GM21423 (cell line): ENCODE measurements around the gene GRK5.
"Not testable (repeated sequence)": the region's sequence is repeated elsewhere in the genome, so short reads cannot be mapped to it uniquely, and the experiment has no call there.

Source experiments
- ATAC-seq: cut with Tn5 transposase; IDR thresholded peaks from one replicate; pipeline ENCODE4 v1.9.1; 2021; ENCODE audit warnings: mild to moderate bottlenecking, moderate library complexity; ENCODE audit not compliant: unreplicated experiment

GRK5 gene

DNA sequence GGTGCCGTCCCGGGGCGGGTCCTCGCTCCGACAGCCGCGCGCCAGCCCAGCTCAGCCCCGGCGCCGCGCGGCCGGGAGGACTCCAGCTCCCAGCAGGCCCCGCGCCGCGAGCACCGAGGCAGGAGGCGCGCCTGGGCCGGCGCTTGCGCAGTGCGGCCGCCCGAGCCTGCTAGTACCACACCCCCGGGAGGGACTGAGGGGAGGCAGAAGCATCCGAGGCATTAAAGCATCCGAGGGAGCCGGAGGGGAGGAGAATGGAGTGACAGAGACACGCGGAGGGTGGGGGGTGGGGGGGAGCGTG is at the start of gene GRK5:
GRK5 (plus strand) TSS at position 206 of the 301 bp plus-strand sequence. CDS start 347 bp downstream, outside the sequence.
- peak; percentile 72 for ATAC-seq

DNA sequence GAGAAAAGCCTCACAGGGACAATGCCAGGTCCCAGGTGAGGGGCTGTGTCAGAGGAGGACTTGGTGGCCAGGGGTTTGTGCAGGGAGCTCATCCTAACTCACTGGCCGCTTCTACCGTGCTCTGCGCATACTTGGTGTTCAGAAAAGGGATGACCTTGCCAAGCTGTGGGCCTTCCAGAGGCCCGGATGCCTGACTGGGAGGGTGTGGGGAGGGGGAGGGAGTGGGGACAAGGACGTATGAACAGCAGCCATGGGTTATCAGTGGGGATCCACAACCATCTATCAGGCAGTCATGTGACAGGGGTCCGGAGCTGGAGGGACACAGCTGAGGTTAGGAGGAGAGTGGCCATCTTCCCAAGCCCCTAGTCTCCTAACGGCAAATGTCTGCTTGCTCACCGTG is 48.0 kb upstream of the GRK5 start:
- no peak for ATAC-seq

DNA sequence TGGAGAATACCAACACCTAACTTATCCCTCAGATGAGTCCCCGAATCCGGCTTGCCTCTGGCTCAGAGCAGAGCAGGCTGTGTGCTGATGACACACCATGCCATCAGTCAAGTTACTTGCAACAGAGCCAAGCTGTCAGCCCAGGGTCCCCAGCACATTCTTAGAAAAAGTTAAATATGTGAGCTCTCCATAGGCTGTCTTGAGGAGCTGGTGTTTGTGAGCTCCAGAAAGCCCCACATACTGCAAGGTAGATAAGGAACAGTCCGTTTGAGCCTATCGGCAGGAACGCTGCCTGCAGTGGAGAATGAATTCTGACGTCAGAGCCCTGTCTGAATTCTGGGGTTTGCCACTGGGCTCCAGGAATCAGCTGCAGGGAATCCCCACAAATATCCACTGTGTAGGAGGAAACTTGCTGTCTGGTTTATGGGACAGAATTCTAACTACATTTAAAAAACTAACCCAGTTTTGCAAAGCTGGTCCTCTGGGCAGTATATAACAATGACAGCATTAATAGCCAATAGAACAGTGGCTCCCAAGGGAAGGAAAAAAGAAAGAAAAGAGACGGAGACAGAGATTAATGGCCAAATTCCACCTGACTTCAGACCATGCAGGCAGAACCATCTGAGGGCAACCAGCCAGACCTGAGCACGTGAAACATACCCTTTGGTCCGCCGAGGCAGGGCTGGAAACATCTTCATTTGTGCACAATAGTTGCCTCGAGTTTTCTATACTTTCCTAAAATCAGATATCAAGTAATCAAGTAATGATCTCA is 45.5 kb upstream of the GRK5 start:
- ATAC-seq = no peak

DNA sequence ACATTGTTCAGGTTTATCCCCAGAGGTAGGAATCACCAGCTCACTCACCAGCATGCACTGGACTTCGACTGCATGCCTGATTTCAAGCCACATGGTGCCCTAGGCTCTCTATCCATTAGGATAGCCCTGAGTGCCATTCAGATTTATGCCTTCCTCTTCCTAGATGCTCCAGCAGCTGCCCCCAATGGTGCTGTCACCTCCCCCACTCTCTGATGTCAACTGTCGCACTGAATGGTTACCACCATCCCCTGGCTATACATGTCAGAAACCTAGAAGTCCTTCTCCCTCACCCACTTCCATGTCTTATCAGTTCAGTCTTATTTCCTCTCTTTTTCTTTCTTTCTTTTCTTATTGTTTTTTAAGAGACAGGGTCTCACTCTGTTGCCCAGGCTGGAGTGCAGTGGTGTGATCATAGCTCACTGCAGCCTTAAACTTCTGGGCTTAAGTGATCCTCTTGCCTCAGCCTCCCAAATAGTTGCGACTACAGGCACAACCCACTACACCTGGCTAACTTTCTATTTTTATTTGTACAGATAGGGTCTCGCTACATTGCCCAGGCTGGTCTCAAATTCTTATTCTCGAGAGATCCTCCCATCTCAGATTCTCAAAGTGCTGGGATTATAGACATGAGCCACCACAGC is 44.8 kb upstream of the GRK5 start:
- ATAC-seq = no peak

DNA sequence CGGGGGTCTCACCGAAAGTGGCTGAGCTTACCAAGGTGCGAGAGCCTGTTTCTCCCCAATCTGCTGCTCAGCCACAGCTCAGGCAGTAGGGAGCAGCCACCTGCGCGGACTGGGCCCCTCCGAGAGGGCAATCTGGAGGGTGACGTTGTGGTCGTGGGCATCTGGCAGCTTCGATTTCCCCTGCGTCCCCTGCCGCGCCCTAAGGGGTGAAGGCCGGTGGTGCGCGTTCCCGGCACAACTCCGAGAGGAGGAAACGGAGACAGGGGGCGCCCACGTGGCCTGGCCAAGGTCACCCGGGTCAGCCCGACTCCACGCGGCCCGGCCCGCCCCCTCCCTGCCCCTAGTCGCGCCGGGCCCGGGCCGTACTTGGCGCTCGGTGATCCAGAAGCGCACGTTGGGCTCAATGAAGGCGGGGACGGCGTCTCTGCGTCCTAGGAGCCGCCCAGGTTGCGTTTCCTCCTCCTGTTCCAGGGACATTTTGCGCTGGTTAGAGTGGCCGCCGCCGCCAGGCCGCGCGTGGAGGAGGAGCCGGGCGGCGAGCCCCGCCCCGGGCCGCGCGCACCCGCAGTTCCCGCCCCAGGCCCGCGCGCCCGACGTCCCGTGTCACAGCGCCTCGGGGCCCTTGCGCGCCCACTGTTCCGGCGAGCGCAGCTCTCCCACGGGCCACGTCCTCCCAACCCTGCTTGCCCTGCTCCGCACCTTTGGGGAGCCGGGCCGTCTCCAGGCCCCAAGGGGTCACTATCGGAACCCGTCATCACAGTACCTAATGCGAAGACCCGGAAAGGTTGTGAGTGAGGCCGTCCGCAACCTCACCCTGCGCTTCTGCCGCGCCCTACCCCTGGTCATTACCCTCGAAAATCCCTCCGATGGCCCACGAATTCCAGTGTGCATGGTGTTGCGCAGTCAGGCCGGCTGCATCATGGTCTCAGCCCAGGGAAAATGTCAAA is 41.9 kb upstream of the GRK5 start, which contains the start of gene SFXN4:
SFXN4 (minus strand) TSS at position 544 of the 947 bp plus-strand sequence; CDS start at position 477, 67 bp downstream.
- ATAC-seq = peak; percentile 93

DNA sequence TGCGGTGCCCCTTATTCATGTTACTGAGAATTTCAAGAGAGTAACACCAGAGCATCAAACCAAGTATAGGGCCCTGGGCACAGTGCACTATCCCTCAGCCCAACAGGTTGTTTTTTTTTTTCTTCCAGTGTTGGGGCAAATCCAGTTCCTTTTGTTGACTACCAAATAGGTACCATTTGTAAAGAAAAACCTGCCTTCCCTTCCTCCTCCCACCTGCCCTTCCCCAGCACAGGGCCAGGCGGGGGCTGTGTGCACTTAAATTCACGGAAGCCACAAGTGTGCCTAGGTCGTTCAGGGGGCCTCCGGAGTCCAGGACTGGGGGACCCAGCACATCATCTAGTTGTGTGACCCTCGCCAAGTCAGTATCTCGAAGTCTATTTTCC is 41.3 kb upstream of the GRK5 start:
- ATAC-seq = no peak

DNA sequence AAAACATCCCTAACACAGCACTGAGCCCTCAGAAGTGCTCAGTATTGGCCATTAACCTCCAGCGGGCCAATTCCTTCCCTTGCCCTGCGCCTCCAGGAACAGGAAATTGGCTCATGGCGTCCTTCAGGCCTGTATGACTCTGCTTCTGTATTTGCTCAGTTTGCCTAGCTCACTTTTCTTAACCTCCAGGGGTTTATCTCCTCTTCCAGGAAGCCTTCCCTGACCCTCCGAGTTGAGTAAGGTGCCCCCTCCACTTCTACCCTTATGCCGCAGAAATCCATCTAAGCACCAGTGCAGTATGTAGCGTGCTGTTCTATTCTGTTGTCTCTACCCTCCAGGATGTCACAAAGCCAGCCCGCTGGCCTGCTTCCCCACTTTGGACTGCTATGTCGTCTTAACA is 40.8 kb upstream of the GRK5 start:
- ATAC-seq = no peak

DNA sequence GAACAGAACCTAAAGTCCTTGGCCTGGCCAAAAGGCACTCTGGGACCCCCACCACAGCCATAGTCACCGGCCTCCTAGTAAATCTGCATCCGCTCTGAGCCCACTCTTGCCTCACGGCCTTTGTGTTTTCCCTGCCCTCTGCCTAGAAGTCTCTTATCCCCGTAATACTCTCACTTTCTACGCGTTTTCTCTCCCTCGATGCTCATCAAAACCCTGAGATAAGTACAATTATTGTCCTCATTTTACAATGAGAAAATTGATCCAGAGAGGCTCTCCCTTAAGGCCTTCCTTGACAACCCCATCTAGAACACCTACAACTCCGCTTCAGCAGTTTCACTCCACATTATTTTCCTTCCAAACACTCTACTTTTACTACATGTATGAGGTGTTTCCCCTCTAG is 40.3 kb upstream of the GRK5 start:
- no peak for ATAC-seq

DNA sequence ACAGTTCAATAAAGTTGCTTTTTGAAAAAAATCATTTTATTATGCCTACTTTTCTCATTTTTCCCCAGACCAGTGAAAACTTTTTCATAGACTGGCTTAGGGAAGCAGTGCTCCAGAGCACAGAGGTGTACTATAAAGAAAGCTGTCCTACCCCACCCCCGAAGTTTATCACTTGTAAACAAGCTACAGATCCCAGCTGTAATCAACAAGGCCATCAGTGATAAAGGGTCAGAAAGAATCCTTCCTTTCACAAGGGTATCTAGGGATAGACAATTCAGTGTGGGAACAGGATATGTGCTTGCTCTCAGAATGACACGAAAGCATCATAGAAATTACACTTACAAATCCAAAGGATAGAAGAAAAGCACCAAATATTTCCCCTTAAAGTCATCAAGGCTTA is 33.3 kb upstream of the GRK5 start:
- no peak for ATAC-seq

DNA sequence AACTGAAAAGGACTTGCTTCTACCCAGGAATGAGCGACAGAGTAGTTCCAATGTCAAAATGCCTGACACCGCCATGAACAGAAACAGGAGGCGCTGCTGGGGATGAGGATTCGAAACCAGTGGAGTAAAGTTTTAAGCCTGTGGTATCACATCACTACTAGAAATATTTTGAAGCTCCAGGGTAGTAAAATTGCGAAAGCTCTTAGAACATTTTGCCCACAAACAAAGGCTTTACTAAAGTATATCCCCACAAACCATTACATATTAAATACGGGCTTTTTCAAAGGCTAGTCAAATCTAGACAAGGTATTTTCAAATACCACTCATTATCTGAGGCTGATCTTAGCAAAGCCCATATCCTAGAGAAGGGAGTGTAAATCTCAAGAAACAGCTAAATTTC is 31.2 kb upstream of the GRK5 start:
- no peak for ATAC-seq

DNA sequence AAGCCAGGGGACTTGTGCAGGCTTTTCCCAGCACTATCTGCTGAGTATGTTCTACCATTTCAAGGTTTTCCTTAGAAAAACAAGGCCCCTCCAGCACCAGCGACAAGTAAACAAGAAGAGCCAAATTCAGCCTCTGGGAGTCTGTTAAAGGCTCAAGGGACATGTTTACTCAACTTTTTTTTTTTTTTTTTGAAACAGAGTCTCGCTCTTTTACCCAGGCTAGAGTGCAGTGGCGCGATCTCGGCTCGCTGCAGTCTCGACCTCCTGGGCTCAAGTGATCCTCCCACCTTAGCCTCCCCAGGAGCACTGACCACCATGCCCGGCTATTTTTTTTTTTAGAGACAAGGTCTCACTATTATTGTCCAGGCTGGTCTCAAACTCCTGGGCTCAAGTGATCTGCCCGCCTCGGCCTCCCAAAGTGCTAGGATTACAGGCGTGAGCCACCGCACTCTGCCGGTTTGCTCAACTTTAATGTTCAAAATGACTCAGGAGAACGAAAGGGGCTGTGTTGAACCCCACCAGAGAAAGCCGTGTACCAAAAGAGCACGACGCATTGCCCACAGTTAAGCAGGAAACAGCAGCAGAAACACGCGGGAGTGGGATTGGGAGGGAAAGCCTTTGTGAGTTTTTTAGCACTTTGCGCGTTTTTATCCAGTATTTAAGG is 29.5 kb upstream of the GRK5 start:
- peak; percentile 8 for ATAC-seq

DNA sequence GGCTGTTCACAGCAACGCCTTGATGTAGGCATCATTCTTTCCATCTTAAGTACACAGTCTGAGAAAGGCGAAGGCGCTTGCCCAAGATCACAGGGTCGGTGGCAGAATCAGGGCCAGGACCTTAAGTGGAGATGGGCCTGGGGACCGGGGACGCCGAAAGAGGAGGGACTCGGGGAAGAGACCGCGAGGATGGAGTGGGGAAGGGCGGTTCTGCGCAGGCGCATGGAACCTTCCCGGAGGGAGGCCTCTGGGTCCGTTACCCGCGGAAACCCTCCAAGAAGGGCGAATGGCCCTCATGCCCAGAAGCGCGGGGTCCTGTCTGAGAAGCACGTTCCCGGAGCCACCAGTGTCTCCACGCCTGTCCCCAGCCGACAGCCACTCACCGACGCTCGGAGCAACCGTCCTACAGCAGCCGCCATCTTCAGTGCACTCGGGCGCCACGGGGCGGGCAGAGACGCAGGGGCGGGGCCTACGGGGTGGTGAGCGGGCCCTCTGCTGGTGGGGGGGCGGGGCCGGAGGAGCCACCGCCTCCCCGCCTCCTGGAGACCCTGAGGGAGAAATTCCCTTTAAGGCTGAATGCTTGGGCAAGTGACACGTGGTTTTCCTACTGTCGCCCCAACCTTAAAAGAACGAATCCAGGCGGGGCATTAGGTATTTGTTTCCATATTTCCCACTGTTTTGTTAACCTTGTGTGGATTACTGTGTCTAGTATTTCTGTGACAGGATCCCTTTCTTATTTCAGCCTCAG is 28.8 kb upstream of the GRK5 start, which contains the start of gene PRDX3:
PRDX3 (minus strand) TSS at position 441 of the 748 bp plus-strand sequence; CDS start at position 419, 22 bp downstream.
- ATAC-seq = peak; percentile 94

DNA sequence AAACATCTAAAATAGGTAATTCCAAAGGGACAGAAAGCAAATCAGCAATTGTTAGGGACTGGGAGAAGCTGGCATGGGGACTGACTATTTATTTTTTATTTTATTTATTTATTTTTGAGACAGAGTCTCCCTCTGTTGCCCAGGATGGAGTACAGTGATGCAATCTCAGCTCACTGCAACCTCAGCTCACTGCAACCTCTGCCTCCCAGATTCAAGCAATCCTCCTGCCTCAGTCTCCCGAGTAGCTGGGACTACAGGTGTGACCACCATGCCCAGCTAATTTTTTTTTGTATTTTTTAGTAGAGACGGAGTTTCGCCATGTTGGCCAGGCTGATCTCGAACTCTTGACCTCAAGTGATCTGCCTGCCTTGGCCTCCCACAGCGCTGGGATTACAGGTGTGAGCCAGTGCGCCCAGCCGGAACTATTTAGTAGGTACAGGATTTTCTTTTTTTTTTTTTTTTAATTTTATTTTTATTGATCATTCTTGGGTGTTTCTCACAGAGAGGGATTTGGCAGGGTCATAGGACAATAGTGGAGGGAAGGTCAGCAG is 26.4 kb upstream of the GRK5 start:
- not testable (repeated sequence) for ATAC-seq

DNA sequence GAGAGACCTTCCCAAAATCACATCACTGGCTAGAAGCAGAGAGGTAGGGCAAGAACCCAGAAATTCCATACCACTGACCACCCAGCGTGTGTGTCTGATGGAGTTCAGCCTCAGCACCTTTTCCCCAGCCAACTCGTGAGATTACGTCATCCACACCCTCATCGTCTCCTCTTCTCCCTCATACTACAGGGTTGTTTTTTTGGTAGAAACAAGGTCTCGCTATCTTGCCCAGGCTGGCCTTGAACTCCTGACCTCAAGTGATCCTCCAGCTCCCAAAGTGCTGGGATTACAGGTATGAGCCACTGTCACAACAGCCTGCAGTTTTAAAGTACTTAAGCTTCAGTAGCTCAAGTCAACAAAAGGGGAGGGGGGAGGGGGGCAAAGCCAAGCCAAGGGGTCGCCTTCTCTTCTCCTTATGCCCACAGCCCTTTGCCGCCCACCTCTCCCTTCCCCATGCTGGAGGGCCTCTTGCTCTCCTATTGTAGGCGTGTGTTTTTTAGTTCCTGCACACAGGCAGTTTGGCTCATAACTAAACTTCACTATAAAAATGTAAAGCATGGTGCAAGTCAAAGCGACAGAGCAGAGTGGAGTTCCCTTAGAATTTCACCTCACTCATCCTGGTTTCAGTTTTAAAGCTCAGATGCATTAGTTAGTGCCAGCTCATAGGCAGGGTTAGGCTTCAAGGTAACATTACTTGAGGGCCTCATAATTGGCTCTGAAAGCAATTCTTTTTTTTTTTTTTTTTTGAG is 23.5 kb upstream of the GRK5 start:
- ATAC-seq = no peak

DNA sequence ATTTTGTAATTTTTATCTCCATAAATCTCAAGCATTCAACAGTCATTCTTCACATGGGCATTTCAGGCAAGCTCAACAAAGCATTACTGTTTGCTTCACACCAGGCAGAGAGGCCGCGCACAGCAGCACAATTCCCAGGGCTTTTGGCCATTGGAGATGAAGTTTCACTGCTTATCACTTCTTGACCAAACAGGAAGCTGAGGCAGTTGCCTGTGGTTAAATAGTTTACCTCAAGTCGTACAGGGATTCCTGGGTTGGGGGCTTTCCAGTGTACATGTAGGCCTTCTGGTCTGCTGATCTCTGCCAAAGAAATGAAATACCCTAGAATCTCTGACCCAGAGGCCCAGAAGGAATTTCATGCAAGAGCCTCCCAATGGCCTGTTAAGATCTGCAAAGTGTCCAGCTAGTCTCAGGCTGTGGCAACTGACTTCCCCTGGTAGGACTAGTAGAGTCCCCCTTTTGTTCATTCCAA is 17.5 kb upstream of the GRK5 start:
- ATAC-seq = no peak

DNA sequence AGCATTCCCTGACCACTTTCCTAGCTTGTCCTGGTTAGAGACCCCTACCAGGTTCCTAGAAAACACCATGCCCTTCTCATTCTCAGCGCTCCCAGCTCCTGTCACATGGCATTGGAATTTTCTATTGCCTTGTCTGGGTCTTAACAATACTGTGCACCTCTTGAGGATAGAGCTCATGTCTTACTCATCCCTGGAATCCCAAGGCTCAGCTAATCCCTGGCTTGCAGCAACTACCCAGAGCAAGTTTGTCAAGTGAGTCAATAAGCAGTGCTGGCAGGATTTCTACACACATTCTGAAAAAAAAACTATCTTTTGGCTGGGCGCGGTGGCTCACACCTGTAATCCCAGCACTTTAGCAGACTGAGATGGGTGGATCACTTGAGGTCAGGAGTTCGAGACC is 17.0 kb upstream of the GRK5 start:
- no peak for ATAC-seq

DNA sequence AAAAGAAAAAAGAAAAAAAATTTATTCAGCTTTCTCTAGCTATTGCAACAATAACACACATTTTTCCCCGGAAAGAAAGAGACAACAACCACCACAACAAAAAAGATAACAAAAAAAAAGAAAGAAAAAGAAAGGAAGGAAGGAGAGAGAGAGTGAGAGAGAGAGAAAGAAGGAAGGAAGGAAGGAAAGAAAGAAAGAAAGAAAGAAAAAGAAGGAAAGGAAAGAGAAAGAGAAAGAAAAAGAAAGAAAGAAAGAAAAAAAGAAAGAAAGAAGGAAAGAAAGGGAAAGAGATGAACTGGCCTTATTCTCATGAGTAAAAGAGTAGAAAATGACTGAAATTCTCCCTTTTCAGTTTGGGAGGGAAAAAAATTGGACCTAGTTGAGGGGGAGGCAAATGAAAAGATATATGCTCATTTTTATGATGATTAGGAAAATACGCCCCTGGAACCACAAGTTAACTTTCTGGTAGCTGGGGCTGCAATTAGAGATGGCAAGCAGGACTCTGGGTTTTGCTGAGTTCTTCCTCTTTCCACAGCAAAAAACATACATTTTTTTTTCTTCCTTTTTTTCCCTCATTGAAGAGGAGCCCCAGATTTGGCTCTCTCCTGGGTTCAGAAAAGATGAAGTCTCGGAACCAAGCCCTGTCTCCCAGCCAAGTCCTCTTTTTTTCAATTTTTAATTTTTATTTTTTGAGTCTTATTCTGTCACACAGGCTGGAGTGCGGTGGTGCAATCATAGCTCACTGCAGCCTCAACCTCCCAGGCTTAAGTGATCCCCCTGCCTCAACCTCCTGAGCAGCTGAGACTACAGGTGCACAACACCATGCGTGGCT is 16.2 kb upstream of the GRK5 start:
- no peak for ATAC-seq

DNA sequence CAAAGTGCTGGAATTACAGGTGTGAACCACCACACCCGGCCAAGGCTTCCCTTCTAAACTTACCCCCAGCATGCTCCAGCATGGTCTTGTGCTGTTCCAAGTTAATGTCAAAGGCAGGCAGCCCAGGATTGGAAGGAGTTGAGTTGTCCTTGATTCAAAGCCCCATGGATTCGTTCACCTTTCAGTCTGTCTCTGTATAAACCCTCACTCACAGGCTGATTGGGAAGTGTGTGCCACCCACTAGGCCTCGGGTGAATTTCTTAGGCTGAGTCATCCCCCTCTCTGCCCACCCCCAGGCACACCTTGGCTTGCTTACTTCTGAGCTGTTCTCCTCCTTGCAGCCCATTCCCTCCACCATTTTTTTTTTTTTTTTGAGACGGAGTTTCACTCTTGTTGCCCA is 15.5 kb upstream of the GRK5 start:
- ATAC-seq = no peak
